Right ventricle myocardium inferior (tissue), 1 donor: ENCODE data around the gene COL9A2. TPM values are rescaled to one million over a fixed set of nuclear protein-coding genes. Genes with fewer than 3 reads are reported as not detected.
"Not testable (repeated sequence)": the region's sequence is repeated elsewhere in the genome, so short reads cannot be mapped to it uniquely, and the experiment has no call there.

Experiments used
- ATAC-seq: fragments of 200-7000 bp; cut with Tn5 transposase; one replicate; pipeline ENCODE4 v1.9.1; 2020; ENCODE audit warnings: mild to moderate bottlenecking, moderate library complexity
- DNase-seq: peaks from one replicate; pipeline ENCODE4 v3.0.0; 2021; ENCODE audit errors: missing footprints
- intact Hi-C: fragments of 100-400 bp; cut with DNase I; formaldehyde crosslinking; loops from one replicate; pipeline ENCODE4 v1.11.0; 2022
- total RNA-seq: library from RNA; stranded (reverse); fragmentation: NEBNext Ultra II Directional; extraction: Animal tissue kit (Norgen Biotek cat#: 25700); gene quantifications from one replicate; pipeline ENCODE4 v1.2.1, GENCODE V29; 2021
- donor health status: DM: no; HTN: yes; CAD: no; lungs with severe emphysema.

COL9A2 gene
- total RNA-seq, 1 donor from 2014 or later = 0.24 TPM

- DNase-seq (no peak), ATAC-seq (no peak)
- intact Hi-C loops = loop anchor here (10.0 kb wide), 1 partner anchor 248 kb away; no protein-coding TSS in a partner anchor
Measured at GRCh38 chr1:40332695-40333094, 15.6 kb upstream of the COL9A2 start.

- intact Hi-C loops = loop anchor here (10.0 kb wide), 1 partner anchor 247 kb away; no protein-coding TSS in a partner anchor
- not testable (repeated sequence) for DNase-seq, ATAC-seq
Measured at GRCh38 chr1:40331403-40331802, 14.3 kb upstream of the COL9A2 start.

- ATAC-seq (no peak), DNase-seq (no peak)
- intact Hi-C loops = no loop called here
Measured at GRCh38 chr1:40318970-40319621, 2.0 kb upstream of the COL9A2 start.

GRCh38 chr1:40318476-40318875 is 1.4 kb upstream of the COL9A2 start:
- no peak for ATAC-seq
- intact Hi-C loops = no loop called here
- no peak for DNase-seq

GRCh38 chr1:40317394-40318074 is 448 bp upstream of the COL9A2 start:
- no peak for DNase-seq
- intact Hi-C loops = loop anchor here (2.0 kb wide), 1 partner anchor 167 kb away; no protein-coding TSS in a partner anchor
- no peak for ATAC-seq

GRCh38 chr1:40315795-40316594 is 1.1 kb downstream of the COL9A2 start:
- intact Hi-C loops = loop anchor here (2.0 kb wide), 1 partner anchor 165 kb away; no protein-coding TSS in a partner anchor

GRCh38 chr1:40315239-40315794 is 1.8 kb downstream of the COL9A2 start:
- peak; percentile 86 for ATAC-seq
- intact Hi-C loops = no loop called here
- peak; percentile 93 for DNase-seq

More at GRCh38 chr1:40315795-40316594, 1.1 kb downstream of the COL9A2 start:
- no peak for DNase-seq
- ATAC-seq = peak; percentile 8

GRCh38 chr1:40314721-40315238 is 2.3 kb downstream of the COL9A2 start:
- DNase-seq (no peak), ATAC-seq (no peak)
- intact Hi-C loops = no loop called here

- ATAC-seq (no peak), DNase-seq (no peak)
- intact Hi-C loops = no loop called here
Measured at GRCh38 chr1:40313958-40314720, 2.9 kb downstream of the COL9A2 start.

- no peak for ATAC-seq
- intact Hi-C loops = no loop called here
- no peak for DNase-seq
Measured at GRCh38 chr1:40313329-40313957, 3.6 kb downstream of the COL9A2 start.

- ATAC-seq = no peak
- intact Hi-C loops = no loop called here
- DNase-seq = peak; percentile 89
Measured at GRCh38 chr1:40312238-40313205, 4.6 kb downstream of the COL9A2 start.

GRCh38 chr1:40311692-40312091 is 5.4 kb downstream of the COL9A2 start:
- ATAC-seq = no peak
- intact Hi-C loops = no loop called here
- DNase-seq = no peak

GRCh38 chr1:40310983-40311642 is 6.0 kb downstream of the COL9A2 start:
- intact Hi-C loops = no loop called here
- ATAC-seq = no peak
- no peak for DNase-seq

GRCh38 chr1:40310129-40310461 is 7.0 kb downstream of the COL9A2 start:
- ATAC-seq (no peak), DNase-seq (no peak)
- intact Hi-C loops = no loop called here

GRCh38 chr1:40309374-40310128 is 7.5 kb downstream of the COL9A2 start:
- ATAC-seq (no peak), DNase-seq (no peak)
- intact Hi-C loops = no loop called here
